ENCODE data around the gene PPP6R1. TPM values are rescaled to one million over a fixed set of nuclear protein-coding genes. Genes with fewer than 3 reads are reported as not detected.
A peak's percentile ranks its signal among the peaks of the same experiment; 100 is the strongest.

The PPP6R1 gene
- total and polyA plus RNA-seq, 2 of the 13 experiments (the other 11 are each of a cell fraction or from before 2014, with no cell fraction given): 25.8 to 54.0 TPM

GRCh38 chr19:55216461-55217198, 42.2 kb downstream of the PPP6R1 start:
- H3K27ac ChIP-seq (ENCODE audit: extremely low read length, insufficient read depth, low read length): peak overlapping the region; percentile 89
- no peaks in the 10 kb centered on the region for H3K9me3 ChIP-seq (ENCODE audit: low read length)
- ChIA-PET POLR2A (interaction anchor here (0.8 to 6.6 kb wide), 12 partner anchors 10 to 438 kb away, joined by 3 to 95 read pairs (median 4); partner anchors contain the start of genes DNAAF3, FIZ1, HSPBP1 and ISOC2), CTCF (ENCODE audit: low intra/inter-chr PET ratio, low total read pairs) (no interaction called here)
- FAIRE-seq (peak; percentile 95), DNase-seq (ENCODE audit: low spot score) (peak; percentile 96), ATAC-seq (peak; percentile 87)
- no peaks in the 10 kb centered on the region for H3K27me3 ChIP-seq (ENCODE audit: control insufficient read depth in 1 of 2, insufficient read depth in 2 of 2, low read length in 2 of 2)
- whole genome bisulfite sequencing (ENCODE audit: low lambda C conversion rate): 3% methylated on average over 28 of the region's 36 CpGs
- peaks cover 45% of the 10 kb centered on the region for H3K4me1 ChIP-seq (ENCODE audit: insufficient read depth, low read length)
- peak overlapping the region; percentile 82 for H3K9ac ChIP-seq (ENCODE audit: insufficient read depth, low read depth, low read length)
- in situ Hi-C loops (cut with HindIII; ENCODE audit: extremely low pct_ligation_motif_present, low pct_unique_long_range_greater_than_20kb): loop anchor here (5.0 kb wide), 1 partner anchor 201 kb away; no protein-coding TSS in a partner anchor
- H3K36me3 ChIP-seq (replicated peaks in 1 of 2; ENCODE audit: control insufficient read depth in 1 of 2, insufficient read depth in 2 of 2, low read length in 2 of 2): no peaks in the 10 kb centered on the region
- H2AFZ ChIP-seq (ENCODE audit: low read length): no peak overlapping the region
- H3K79me2 ChIP-seq (ENCODE audit: insufficient read depth, low read length): no peaks in the 10 kb centered on the region
- no peaks in the 10 kb centered on the region for H4K20me1 ChIP-seq (ENCODE audit: insufficient read depth, low read length)
- TSS peak; percentile 89 for BruUV-seq (replicated peaks)
- H3K4me3 ChIP-seq (replicated peaks in 1 of 3; ENCODE audit: insufficient read depth in 1 of 3, low read depth in 2 of 3, low read length in 3 of 3): peak overlapping the region; percentile 69 to 94 (median 89)
- H3K4me2 ChIP-seq (ENCODE audit: low read depth, low read length): peak overlapping the region; percentile 97
- intact Hi-C loops (cut with micrococcal nuclease; ENCODE audit: unreplicated experiment): loop anchor here (1.0 kb wide), 2 partner anchors 20 to 43 kb away; partner anchors contain the start of gene PPP6R1
- TF ChIP-seq ZNF776 (CRISPR knock-in tag; IDR thresholded peaks at IDR 0.05): 0 out of 2 replicates have a peak, but pooled peaks have one; percentile 16
- peak; percentile 98 for TF ChIP-seq ELF4 (CRISPR knock-in tag; IDR thresholded peaks at IDR 0.05; ENCODE audit: borderline replicate concordance)
- TF ChIP-seq ZNF564 (CRISPR knock-in tag; IDR thresholded peaks at IDR 0.05): peak; percentile 91
- TF ChIP-seq HIVEP1 (CRISPR knock-in tag; IDR thresholded peaks at IDR 0.05): peak; percentile 96
- no peak; the same call in 1 of the 2 replicates for TF ChIP-seq HOXA7 (CRISPR knock-in tag; IDR thresholded peaks at IDR 0.05)
- TF ChIP-seq XBP1 (CRISPR knock-in tag; IDR thresholded peaks at IDR 0.05): peak; percentile 59; the same call in 1 of the 2 replicates
- TF ChIP-seq XRCC5 (optimal IDR thresholded peaks at IDR 0.05; ENCODE audit: low read length): peak; percentile 99
- peak; percentile 90 for TF ChIP-seq MED1 (CRISPR knock-in tag; IDR thresholded peaks at IDR 0.05)
- TF ChIP-seq ZHX2 (IDR thresholded peaks at IDR 0.05; ENCODE audit: low read depth): 0 out of 2 replicates have a peak, but pooled peaks have one; percentile 9
- TF ChIP-seq ZHX2 (CRISPR knock-in tag; IDR thresholded peaks at IDR 0.05; ENCODE audit: borderline replicate concordance): peak; percentile 95; the same call in 1 of the 2 replicates
- TF ChIP-seq MTERF4 (CRISPR knock-in tag; IDR thresholded peaks at IDR 0.05): peak; percentile 98
